ENCODE measurements around the gene MRPS16. TPM values are rescaled to one million over a fixed set of nuclear protein-coding genes. Genes with fewer than 3 reads are reported as not detected.
A peak's percentile ranks its signal among the peaks of the same experiment; 100 is the strongest.

Gene MRPS16
- total and polyA plus RNA-seq, 9 of the 15 experiments (the other 6 are each of a cell fraction or from before 2014, with no cell fraction given): 65.0 to 239 (median 146) TPM

DNA sequence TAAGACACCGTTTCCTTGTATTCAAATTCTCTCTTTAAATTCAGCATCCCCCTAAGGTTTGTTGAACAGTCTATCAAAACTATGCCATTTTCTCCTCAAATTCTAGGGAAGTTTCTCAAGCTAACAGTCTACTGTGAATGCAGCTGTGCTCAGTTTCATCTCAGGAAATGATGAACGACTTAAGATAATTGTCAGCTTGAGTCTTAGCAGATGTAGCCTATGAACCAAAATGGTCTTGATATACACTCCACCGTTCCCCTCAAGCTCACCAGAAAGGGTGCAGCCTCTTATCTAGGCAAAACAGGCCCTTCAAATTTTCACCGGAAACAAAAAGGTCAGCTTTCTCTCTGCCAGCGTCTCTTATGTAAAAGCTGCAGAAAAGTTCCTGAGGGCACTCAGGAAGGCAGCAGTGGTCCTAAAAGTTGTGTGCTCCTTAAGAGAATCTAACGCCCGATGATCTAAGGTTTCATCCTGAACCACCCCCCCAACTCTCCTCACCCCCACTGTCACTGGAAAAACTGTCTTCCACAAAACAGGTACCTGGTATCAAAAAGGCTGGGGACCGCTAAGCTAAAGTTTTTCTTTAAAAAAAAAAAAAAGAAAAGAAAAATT lies 7.5 kb downstream of the MRPS16 start (continued):
- TF ChIP-seq, protein P1, sequence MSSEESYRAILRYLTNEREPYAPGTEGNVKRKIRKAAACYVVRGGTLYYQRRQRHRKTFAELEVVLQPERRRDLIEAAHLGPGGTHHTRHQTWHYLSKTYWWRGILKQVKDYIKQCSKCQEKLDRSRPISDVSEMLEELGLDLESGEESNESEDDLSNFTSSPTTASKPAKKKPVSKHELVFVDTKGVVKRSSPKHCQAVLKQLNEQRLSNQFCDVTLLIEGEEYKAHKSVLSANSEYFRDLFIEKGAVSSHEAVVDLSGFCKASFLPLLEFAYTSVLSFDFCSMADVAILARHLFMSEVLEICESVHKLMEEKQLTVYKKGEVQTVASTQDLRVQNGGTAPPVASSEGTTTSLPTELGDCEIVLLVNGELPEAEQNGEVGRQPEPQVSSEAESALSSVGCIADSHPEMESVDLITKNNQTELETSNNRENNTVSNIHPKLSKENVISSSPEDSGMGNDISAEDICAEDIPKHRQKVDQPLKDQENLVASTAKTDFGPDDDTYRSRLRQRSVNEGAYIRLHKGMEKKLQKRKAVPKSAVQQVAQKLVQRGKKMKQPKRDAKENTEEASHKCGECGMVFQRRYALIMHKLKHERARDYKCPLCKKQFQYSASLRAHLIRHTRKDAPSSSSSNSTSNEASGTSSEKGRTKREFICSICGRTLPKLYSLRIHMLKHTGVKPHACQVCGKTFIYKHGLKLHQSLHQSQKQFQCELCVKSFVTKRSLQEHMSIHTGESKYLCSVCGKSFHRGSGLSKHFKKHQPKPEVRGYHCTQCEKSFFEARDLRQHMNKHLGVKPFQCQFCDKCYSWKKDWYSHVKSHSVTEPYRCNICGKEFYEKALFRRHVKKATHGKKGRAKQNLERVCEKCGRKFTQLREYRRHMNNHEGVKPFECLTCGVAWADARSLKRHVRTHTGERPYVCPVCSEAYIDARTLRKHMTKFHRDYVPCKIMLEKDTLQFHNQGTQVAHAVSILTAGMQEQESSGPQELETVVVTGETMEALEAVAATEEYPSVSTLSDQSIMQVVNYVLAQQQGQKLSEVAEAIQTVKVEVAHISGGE (CRISPR knock-in tag; IDR thresholded peaks at IDR 0.05): peak in 1 of 3 experiments; percentile 68; a peak in 2 of 6 replicates
- TF ChIP-seq, protein P2, sequence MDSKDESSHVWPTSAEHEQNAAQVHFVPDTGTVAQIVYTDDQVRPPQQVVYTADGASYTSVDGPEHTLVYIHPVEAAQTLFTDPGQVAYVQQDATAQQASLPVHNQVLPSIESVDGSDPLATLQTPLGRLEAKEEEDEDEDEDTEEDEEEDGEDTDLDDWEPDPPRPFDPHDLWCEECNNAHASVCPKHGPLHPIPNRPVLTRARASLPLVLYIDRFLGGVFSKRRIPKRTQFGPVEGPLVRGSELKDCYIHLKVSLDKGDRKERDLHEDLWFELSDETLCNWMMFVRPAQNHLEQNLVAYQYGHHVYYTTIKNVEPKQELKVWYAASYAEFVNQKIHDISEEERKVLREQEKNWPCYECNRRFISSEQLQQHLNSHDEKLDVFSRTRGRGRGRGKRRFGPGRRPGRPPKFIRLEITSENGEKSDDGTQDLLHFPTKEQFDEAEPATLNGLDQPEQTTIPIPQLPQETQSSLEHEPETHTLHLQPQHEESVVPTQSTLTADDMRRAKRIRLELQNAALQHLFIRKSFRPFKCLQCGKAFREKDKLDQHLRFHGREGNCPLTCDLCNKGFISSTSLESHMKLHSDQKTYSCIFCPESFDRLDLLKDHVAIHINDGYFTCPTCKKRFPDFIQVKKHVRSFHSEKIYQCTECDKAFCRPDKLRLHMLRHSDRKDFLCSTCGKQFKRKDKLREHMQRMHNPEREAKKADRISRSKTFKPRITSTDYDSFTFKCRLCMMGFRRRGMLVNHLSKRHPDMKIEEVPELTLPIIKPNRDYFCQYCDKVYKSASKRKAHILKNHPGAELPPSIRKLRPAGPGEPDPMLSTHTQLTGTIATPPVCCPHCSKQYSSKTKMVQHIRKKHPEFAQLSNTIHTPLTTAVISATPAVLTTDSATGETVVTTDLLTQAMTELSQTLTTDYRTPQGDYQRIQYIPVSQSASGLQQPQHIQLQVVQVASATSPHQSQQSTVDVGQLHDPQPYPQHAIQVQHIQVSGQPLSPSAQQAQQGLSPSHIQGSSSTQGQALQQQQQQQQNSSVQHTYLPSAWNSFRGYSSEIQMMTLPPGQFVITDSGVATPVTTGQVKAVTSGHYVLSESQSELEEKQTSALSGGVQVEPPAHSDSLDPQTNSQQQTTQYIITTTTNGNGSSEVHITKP (IDR thresholded peaks at IDR 0.05; ENCODE audit: partially characterized antibody): no peak
- TF ChIP-seq, protein P3, sequence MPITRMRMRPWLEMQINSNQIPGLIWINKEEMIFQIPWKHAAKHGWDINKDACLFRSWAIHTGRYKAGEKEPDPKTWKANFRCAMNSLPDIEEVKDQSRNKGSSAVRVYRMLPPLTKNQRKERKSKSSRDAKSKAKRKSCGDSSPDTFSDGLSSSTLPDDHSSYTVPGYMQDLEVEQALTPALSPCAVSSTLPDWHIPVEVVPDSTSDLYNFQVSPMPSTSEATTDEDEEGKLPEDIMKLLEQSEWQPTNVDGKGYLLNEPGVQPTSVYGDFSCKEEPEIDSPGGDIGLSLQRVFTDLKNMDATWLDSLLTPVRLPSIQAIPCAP (CRISPR knock-in tag; IDR thresholded peaks at IDR 0.05; ENCODE audit: borderline replicate concordance): no peak
- TF ChIP-seq DACH1 (IDR thresholded peaks at IDR 0.05; ENCODE audit: partially characterized antibody) (peak; percentile 80), FOXA1 (IDR thresholded peaks at IDR 0.05; ENCODE audit: borderline replicate concordance) (no peak), HLTF (IDR thresholded peaks at IDR 0.05) (peak; percentile 63; the same call in 1 of the 2 replicates), C11orf30 (IDR thresholded peaks at IDR 0.05; ENCODE audit: low read depth) (0 out of 2 replicates have a peak, but pooled peaks have one; percentile 46), ZNF239 (CRISPR knock-in tag; IDR thresholded peaks at IDR 0.05) (no peak), RBM15 (IDR thresholded peaks at IDR 0.05; ENCODE audit: insufficient read depth, low read length) (no peak), NR2F6 (CRISPR knock-in tag; IDR thresholded peaks at IDR 0.05) (no peak)
- TF ChIP-seq, protein P4, sequence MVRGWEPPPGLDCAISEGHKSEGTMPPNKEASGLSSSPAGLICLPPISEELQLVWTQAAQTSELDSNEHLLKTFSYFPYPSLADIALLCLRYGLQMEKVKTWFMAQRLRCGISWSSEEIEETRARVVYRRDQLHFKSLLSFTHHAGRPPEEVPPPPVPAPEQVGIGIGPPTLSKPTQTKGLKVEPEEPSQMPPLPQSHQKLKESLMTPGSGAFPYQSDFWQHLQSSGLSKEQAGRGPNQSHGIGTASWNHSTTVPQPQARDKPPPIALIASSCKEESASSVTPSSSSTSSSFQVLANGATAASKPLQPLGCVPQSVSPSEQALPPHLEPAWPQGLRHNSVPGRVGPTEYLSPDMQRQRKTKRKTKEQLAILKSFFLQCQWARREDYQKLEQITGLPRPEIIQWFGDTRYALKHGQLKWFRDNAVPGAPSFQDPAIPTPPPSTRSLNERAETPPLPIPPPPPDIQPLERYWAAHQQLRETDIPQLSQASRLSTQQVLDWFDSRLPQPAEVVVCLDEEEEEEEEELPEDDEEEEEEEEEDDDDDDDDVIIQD (CRISPR knock-in tag; IDR thresholded peaks at IDR 0.05): no peak
- TF ChIP-seq, protein P5, sequence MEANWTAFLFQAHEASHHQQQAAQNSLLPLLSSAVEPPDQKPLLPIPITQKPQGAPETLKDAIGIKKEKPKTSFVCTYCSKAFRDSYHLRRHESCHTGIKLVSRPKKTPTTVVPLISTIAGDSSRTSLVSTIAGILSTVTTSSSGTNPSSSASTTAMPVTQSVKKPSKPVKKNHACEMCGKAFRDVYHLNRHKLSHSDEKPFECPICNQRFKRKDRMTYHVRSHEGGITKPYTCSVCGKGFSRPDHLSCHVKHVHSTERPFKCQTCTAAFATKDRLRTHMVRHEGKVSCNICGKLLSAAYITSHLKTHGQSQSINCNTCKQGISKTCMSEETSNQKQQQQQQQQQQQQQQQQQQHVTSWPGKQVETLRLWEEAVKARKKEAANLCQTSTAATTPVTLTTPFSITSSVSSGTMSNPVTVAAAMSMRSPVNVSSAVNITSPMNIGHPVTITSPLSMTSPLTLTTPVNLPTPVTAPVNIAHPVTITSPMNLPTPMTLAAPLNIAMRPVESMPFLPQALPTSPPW (CRISPR knock-in tag; IDR thresholded peaks at IDR 0.05): peak; percentile 60
- TF ChIP-seq, protein P6, sequence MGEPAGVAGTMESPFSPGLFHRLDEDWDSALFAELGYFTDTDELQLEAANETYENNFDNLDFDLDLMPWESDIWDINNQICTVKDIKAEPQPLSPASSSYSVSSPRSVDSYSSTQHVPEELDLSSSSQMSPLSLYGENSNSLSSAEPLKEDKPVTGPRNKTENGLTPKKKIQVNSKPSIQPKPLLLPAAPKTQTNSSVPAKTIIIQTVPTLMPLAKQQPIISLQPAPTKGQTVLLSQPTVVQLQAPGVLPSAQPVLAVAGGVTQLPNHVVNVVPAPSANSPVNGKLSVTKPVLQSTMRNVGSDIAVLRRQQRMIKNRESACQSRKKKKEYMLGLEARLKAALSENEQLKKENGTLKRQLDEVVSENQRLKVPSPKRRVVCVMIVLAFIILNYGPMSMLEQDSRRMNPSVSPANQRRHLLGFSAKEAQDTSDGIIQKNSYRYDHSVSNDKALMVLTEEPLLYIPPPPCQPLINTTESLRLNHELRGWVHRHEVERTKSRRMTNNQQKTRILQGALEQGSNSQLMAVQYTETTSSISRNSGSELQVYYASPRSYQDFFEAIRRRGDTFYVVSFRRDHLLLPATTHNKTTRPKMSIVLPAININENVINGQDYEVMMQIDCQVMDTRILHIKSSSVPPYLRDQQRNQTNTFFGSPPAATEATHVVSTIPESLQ (CRISPR knock-in tag; IDR thresholded peaks at IDR 0.05): 0 out of 2 replicates have a peak, but pooled peaks have one; percentile 53
